HEK293 (cell line): Measurements from ENCODE around the gene PLA2G4C.

ENCODE experiments used
- CTCF ChIP-seq: fragments of 450-650 bp; formaldehyde crosslinking; IDR thresholded peaks from 2 replicates; pipeline ENCODE4 v1.5.1; 2016; ENCODE audit warnings: missing biosample characterization, missing genetic modification characterization
- HOXA7 ChIP-seq: sonication (generic); formaldehyde crosslinking; IDR thresholded peaks from 2 replicates; pipeline ENCODE4 v1.8.1; 2022; ENCODE audit warnings: missing genetic modification reagents, borderline replicate concordance
- KLF7 ChIP-seq: fragments of 450-650 bp; formaldehyde crosslinking; IDR thresholded peaks from 2 replicates; pipeline ENCODE4 v1.5.1; 2016; ENCODE audit warnings: missing biosample characterization, missing genetic modification characterization, borderline replicate concordance
- PBX3 ChIP-seq: sonication (generic); formaldehyde crosslinking; IDR thresholded peaks from 2 replicates; pipeline ENCODE4 v1.8.1; 2022; ENCODE audit warnings: mild to moderate bottlenecking, moderate library complexity, missing genetic modification reagents
- ZBTB8A ChIP-seq: fragments of 450-650 bp; formaldehyde crosslinking; IDR thresholded peaks from 2 replicates; pipeline ENCODE4 v1.5.1; 2016; ENCODE audit warnings: missing biosample characterization, missing genetic modification characterization
- ZNF292 ChIP-seq: fragments of 450-650 bp; formaldehyde crosslinking; IDR thresholded peaks from 2 replicates; pipeline ENCODE4 v1.5.1; 2016; ENCODE audit warnings: low read depth, missing biosample characterization, missing genetic modification characterization, borderline replicate concordance
- ZNF416 ChIP-seq: fragments of 450-650 bp; formaldehyde crosslinking; IDR thresholded peaks from 2 replicates; pipeline ENCODE4 v1.5.1; 2016; ENCODE audit warnings: missing biosample characterization, missing genetic modification characterization
- ZNF518A ChIP-seq: fragments of 450-650 bp; formaldehyde crosslinking; conservative IDR thresholded peaks from 2 replicates; pipeline ENCODE4 v1.5.1; 2016; ENCODE audit warnings: low read depth, missing biosample characterization, missing genetic modification characterization
- ZSCAN30 ChIP-seq: fragments of 450-650 bp; IDR thresholded peaks from 2 replicates; pipeline ENCODE4 v1.5.1; 2018; ENCODE audit warnings: missing biosample characterization, mild to moderate bottlenecking, missing genetic modification characterization, moderate library complexity

GRCh38 chr19:48137411-48137810 lies 26.8 kb upstream of the PLA2G4C start:
- no peak for TF ChIP-seq CTCF
- no peak for TF ChIP-seq KLF7 (tag by site-specific recombination)
- no peak for TF ChIP-seq ZNF292 (tag by site-specific recombination)
- no peak for TF ChIP-seq HOXA7 (CRISPR knock-in tag)
- TF ChIP-seq ZSCAN30 (tag by site-specific recombination) = no peak
- no peak for TF ChIP-seq ZNF518A (tag by site-specific recombination)
- no peak for TF ChIP-seq PBX3
- TF ChIP-seq ZNF416 (tag by site-specific recombination) = no peak
- TF ChIP-seq ZBTB8A (tag by site-specific recombination) = no peak
